ENCODE results near the gene RNF4.
A peak's percentile ranks its signal among the peaks of the same experiment; 100 is the strongest.

Gene RNF4

GRCh38 chr4:2459589-2460349 is 9.1 kb upstream of the RNF4 start:
- no peak overlapping the region for H4K8ac ChIP-seq (ENCODE audit: low read depth, low read length)
- H2BK120ac ChIP-seq (ENCODE audit: low read depth, low read length) = no peak overlapping the region
- no peak overlapping the region for H3K56ac ChIP-seq (ENCODE audit: low read length)
- H4K5ac ChIP-seq (ENCODE audit: low read length) = no peak overlapping the region
- H3K79me2 ChIP-seq (ENCODE audit: control insufficient read depth, insufficient read depth, low read length) = no peaks in the 10 kb centered on the region
- no peak overlapping the region for H2BK15ac ChIP-seq (replicated peaks; ENCODE audit: low read depth)
- no peaks in the 10 kb centered on the region for H3K79me1 ChIP-seq (ENCODE audit: low read length)
- no CpG with 5 or more reads among the region's 19 CpGs for WGBS (ENCODE audit: extremely low coverage, insufficient coverage, low lambda C conversion rate)
- H3K4me1 ChIP-seq (ENCODE audit: control insufficient read depth, low read depth, low read length) = peaks cover 4% of the 10 kb centered on the region
- no peak overlapping the region for H3K27ac ChIP-seq (ENCODE audit: low read depth, low read length)
- no peak overlapping the region for H3K4ac ChIP-seq (ENCODE audit: low read depth, low read length)
- no peak overlapping the region for H2AK5ac ChIP-seq (ENCODE audit: low read length)
- H3K18ac ChIP-seq (ENCODE audit: low read length) = no peak overlapping the region
- no peak overlapping the region for H3K9ac ChIP-seq (ENCODE audit: low read length)
- no peaks in the 10 kb centered on the region for H3K36me3 ChIP-seq (ENCODE audit: control insufficient read depth, insufficient read depth, low read length)
- no peak overlapping the region for H3K4me2 ChIP-seq (ENCODE audit: low read length)
- H2BK5ac ChIP-seq (ENCODE audit: low read length) = no peak overlapping the region
- H3K23ac ChIP-seq (ENCODE audit: low read length) = no peak overlapping the region
- DNase-seq = no peak
- H3K27me3 ChIP-seq (ENCODE audit: insufficient read depth, low read length, poor library complexity) = no peaks in the 10 kb centered on the region
- H3K4me3 ChIP-seq (ENCODE audit: low read length) = no peak overlapping the region

GRCh38 chr4:2461246-2461960 is 7.5 kb upstream of the RNF4 start:
- Histone ChIP-seq H3K4me1 (ENCODE audit: control insufficient read depth, low read depth, low read length) (peaks cover 4% of the 10 kb centered on the region), H3K27ac (ENCODE audit: low read depth, low read length) (no peak overlapping the region), H4K8ac (ENCODE audit: low read depth, low read length) (no peak overlapping the region), H3K27me3 (ENCODE audit: insufficient read depth, low read length, poor library complexity) (no peaks in the 10 kb centered on the region), H2BK5ac (ENCODE audit: low read length) (no peak overlapping the region), H2BK120ac (ENCODE audit: low read depth, low read length) (no peak overlapping the region), H3K4me3 (ENCODE audit: low read length) (no peak overlapping the region), H3K4me2 (ENCODE audit: low read length) (no peak overlapping the region), H3K4ac (ENCODE audit: low read depth, low read length) (no peak overlapping the region), H3K79me1 (ENCODE audit: low read length) (no peaks in the 10 kb centered on the region), H2AK5ac (ENCODE audit: low read length) (no peak overlapping the region), H2BK15ac (replicated peaks; ENCODE audit: low read depth) (no peak overlapping the region), H3K56ac (ENCODE audit: low read length) (peak overlapping the region; percentile 59), H3K18ac (ENCODE audit: low read length) (no peak overlapping the region), H4K5ac (ENCODE audit: low read length) (no peak overlapping the region), H3K9ac (ENCODE audit: low read length) (no peak overlapping the region), H3K79me2 (ENCODE audit: control insufficient read depth, insufficient read depth, low read length) (no peaks in the 10 kb centered on the region), H3K36me3 (ENCODE audit: control insufficient read depth, insufficient read depth, low read length) (no peaks in the 10 kb centered on the region), H3K23ac (ENCODE audit: low read length) (peak overlapping the region; percentile 75)
- DNase-seq = peak; percentile 61
- WGBS (ENCODE audit: extremely low coverage, insufficient coverage, low lambda C conversion rate) = no CpG with 5 or more reads among the region's 15 CpGs

GRCh38 chr4:2462218-2462991 is 6.5 kb upstream of the RNF4 start:
- peak; percentile 81 for DNase-seq
- H2BK120ac ChIP-seq (ENCODE audit: low read depth, low read length) = no peak overlapping the region
- H4K5ac ChIP-seq (ENCODE audit: low read length) = no peak overlapping the region
- H3K4ac ChIP-seq (ENCODE audit: low read depth, low read length) = no peak overlapping the region
- H3K27ac ChIP-seq (ENCODE audit: low read depth, low read length) = no peak overlapping the region
- WGBS (ENCODE audit: extremely low coverage, insufficient coverage, low lambda C conversion rate) = no CpG with 5 or more reads among the region's 99 CpGs
- H3K36me3 ChIP-seq (ENCODE audit: control insufficient read depth, insufficient read depth, low read length) = no peaks in the 10 kb centered on the region
- no peak overlapping the region for H2AK5ac ChIP-seq (ENCODE audit: low read length)
- no peak overlapping the region for H3K4me3 ChIP-seq (ENCODE audit: low read length)
- peak overlapping the region; percentile 64 for H3K9ac ChIP-seq (ENCODE audit: low read length)
- no peaks in the 10 kb centered on the region for H3K27me3 ChIP-seq (ENCODE audit: insufficient read depth, low read length, poor library complexity)
- H3K56ac ChIP-seq (ENCODE audit: low read length) = peak overlapping the region; percentile 88
- H2BK5ac ChIP-seq (ENCODE audit: low read length) = no peak overlapping the region
- H3K79me1 ChIP-seq (ENCODE audit: low read length) = no peaks in the 10 kb centered on the region
- H3K4me1 ChIP-seq (ENCODE audit: control insufficient read depth, low read depth, low read length) = peaks cover 4% of the 10 kb centered on the region
- no peak overlapping the region for H2BK15ac ChIP-seq (replicated peaks; ENCODE audit: low read depth)
- H4K8ac ChIP-seq (ENCODE audit: low read depth, low read length) = no peak overlapping the region
- H3K18ac ChIP-seq (ENCODE audit: low read length) = peak overlapping the region; percentile 20
- H3K79me2 ChIP-seq (ENCODE audit: control insufficient read depth, insufficient read depth, low read length) = no peaks in the 10 kb centered on the region
- peak overlapping the region; percentile 9 for H3K4me2 ChIP-seq (ENCODE audit: low read length)
- peak overlapping the region; percentile 97 for H3K23ac ChIP-seq (ENCODE audit: low read length)

- no peak overlapping the region for H3K4ac ChIP-seq (ENCODE audit: low read depth, low read length)
- peak overlapping the region; percentile 31 for H3K4me2 ChIP-seq (ENCODE audit: low read length)
- H2BK120ac ChIP-seq (ENCODE audit: low read depth, low read length) = no peak overlapping the region
- H3K4me3 ChIP-seq (ENCODE audit: low read length) = no peak overlapping the region
- no peak overlapping the region for H4K8ac ChIP-seq (ENCODE audit: low read depth, low read length)
- H3K4me1 ChIP-seq (ENCODE audit: control insufficient read depth, low read depth, low read length) = peaks cover 4% of the 10 kb centered on the region
- peak overlapping the region; percentile 62 for H3K56ac ChIP-seq (ENCODE audit: low read length)
- H2BK5ac ChIP-seq (ENCODE audit: low read length) = no peak overlapping the region
- H3K23ac ChIP-seq (ENCODE audit: low read length) = no peak overlapping the region
- H3K79me1 ChIP-seq (ENCODE audit: low read length) = no peaks in the 10 kb centered on the region
- peak; percentile 62 for DNase-seq
- peak overlapping the region; percentile 29 for H3K9ac ChIP-seq (ENCODE audit: low read length)
- no peak overlapping the region for H3K18ac ChIP-seq (ENCODE audit: low read length)
- no peak overlapping the region for H2BK15ac ChIP-seq (replicated peaks; ENCODE audit: low read depth)
- no peaks in the 10 kb centered on the region for H3K36me3 ChIP-seq (ENCODE audit: control insufficient read depth, insufficient read depth, low read length)
- H3K79me2 ChIP-seq (ENCODE audit: control insufficient read depth, insufficient read depth, low read length) = peaks cover 2% of the 10 kb centered on the region
- H3K27ac ChIP-seq (ENCODE audit: low read depth, low read length) = no peak overlapping the region
- no peak overlapping the region for H4K5ac ChIP-seq (ENCODE audit: low read length)
- H2AK5ac ChIP-seq (ENCODE audit: low read length) = no peak overlapping the region
- no peaks in the 10 kb centered on the region for H3K27me3 ChIP-seq (ENCODE audit: insufficient read depth, low read length, poor library complexity)
- WGBS (ENCODE audit: extremely low coverage, insufficient coverage, low lambda C conversion rate) = no CpG with 5 or more reads among the region's 35 CpGs
Observed at GRCh38 chr4:2462992-2463762, 5.7 kb upstream of the RNF4 start.

- Histone ChIP-seq H3K56ac (ENCODE audit: low read length) (no peak overlapping the region), H3K18ac (ENCODE audit: low read length) (no peak overlapping the region), H3K79me1 (ENCODE audit: low read length) (no peaks in the 10 kb centered on the region), H2AK5ac (ENCODE audit: low read length) (no peak overlapping the region), H3K36me3 (ENCODE audit: control insufficient read depth, insufficient read depth, low read length) (no peaks in the 10 kb centered on the region), H3K27me3 (ENCODE audit: insufficient read depth, low read length, poor library complexity) (no peaks in the 10 kb centered on the region), H3K4me2 (ENCODE audit: low read length) (no peak overlapping the region), H3K4me3 (ENCODE audit: low read length) (no peak overlapping the region), H3K9ac (ENCODE audit: low read length) (no peak overlapping the region), H2BK120ac (ENCODE audit: low read depth, low read length) (no peak overlapping the region), H4K8ac (ENCODE audit: low read depth, low read length) (no peak overlapping the region), H3K23ac (ENCODE audit: low read length) (no peak overlapping the region), H4K5ac (ENCODE audit: low read length) (no peak overlapping the region), H3K79me2 (ENCODE audit: control insufficient read depth, insufficient read depth, low read length) (peaks cover 16% of the 10 kb centered on the region), H2BK15ac (replicated peaks; ENCODE audit: low read depth) (no peak overlapping the region), H3K4me1 (ENCODE audit: control insufficient read depth, low read depth, low read length) (peaks cover 4% of the 10 kb centered on the region), H3K27ac (ENCODE audit: low read depth, low read length) (no peak overlapping the region), H2BK5ac (ENCODE audit: low read length) (no peak overlapping the region), H3K4ac (ENCODE audit: low read depth, low read length) (no peak overlapping the region)
- no CpG with 5 or more reads among the region's 6 CpGs for WGBS (ENCODE audit: extremely low coverage, insufficient coverage, low lambda C conversion rate)
- DNase-seq = no peak
Observed at GRCh38 chr4:2465032-2465431, 3.9 kb upstream of the RNF4 start.
